GM23248 (cell line): ENCODE results near the gene FCRL2.

Experiments used
- EZH2 ChIP-seq: fragments of 200-600 bp; sonication (generic); IDR thresholded peaks from 2 replicates; pipeline ENCODE4 v1.6.1; 2018; ENCODE audit warnings: antibody characterized with exemption, mild to moderate bottlenecking; ENCODE audit not compliant: insufficient read depth, poor library complexity, severe bottlenecking
- EZH2phosphoT487 ChIP-seq: fragments of 200-600 bp; sonication (generic); IDR thresholded peaks from 2 replicates; pipeline ENCODE4 v1.6.1; 2018; ENCODE audit warnings: antibody characterized with exemption, moderate library complexity, mild to moderate bottlenecking, low read depth; ENCODE audit not compliant: insufficient read depth

DNA sequence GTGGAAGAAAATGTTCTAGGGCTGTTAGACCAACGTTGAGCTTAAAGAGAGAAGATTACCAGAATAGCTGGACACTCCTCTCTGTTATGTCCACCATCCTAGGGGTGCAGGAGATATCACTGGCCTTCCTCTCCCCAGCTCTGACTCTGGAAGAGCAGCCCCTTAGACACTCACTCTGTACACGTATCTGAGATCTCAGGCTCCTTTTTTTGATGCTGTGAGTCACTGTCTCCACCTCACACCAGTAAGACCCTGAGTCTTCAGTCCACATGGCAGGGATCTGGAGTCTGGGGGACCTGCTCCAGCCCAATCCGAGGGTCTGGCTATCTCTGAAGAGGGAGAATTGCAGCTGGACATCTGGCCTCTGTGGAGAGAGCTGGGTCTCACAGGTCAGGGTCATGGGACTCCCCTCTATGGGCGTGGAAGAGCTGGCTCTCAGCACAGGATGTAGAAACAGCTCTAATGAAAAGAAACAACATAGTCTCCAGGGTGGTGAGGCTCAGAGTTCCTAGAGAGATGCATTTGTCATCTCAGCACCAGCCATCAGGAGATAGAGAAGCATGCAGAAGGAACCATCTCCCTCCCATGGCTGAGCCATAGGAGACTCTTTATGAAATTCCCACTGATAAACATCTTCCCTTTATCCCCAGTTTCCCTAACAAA is 79.8 kb downstream of the FCRL2 start:
- TF ChIP-seq EZH2 = no peak
- no peak for TF ChIP-seq EZH2phosphoT487
